ENCODE data around the gene RRAS2.
"Not testable (repeated sequence)": the region's sequence is repeated elsewhere in the genome, so short reads cannot be mapped to it uniquely, and the experiment has no call there.

RRAS2 gene

DNA sequence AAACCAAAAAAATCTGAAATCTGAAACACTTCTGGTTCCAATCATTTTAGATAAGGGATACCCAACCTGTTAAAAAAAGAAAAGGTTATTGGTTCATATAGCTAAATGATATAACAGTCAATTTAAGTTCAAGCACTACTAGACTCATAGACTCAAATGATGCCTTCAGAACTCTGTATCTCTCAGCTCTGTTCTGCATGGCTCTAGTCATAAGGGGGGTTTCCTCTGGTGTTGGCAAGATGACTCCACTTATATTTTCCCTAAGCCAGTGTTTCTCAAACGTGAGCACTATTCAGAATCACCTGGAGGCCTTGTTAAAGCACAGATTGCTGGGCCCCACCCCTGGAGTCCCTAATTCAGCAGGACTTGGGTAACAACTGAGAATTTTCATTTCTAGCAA lies 11.5 kb upstream of the RRAS2 start:
- DNase-seq: no peak

DNA sequence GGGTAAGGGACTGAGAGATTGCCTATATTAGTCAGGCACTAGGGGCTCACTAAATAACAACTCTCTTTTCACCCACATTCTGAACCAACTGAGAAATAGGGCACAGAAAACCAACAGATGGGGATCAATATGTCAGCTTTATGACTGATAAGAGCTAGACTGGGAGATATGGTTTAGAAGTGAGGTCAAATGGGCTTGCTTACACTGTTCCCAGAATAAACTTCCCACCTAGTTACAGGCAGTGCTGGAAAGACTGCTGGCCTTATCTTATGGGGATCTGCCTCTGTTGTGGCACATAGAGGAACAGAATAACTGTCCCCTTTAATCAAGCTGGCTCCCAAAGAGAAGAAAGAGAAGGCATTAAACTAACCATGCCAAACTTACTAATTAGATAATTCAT lies 10.6 kb upstream of the RRAS2 start:
- no peak for DNase-seq

DNA sequence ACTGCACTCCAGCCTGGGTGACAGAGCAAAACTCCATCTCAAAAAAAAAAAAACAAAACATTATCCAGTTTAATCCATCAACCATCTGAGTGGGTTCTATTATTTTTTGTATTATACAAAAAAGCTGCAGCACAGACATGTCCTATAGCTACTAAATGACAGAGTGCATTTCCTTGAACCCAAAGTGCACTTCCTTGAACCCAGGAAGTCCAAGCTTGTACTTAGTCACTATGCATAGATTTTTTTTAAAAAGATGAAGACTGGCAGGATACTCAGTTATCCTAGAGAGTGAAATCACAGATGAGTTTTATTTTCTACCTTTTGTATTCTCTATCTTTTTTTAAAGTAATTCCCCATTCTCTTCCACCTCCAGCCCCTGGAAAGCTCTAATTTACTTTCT lies 8.0 kb upstream of the RRAS2 start:
- DNase-seq: no peak

- no peak for DNase-seq
These were observed 5.3 kb upstream of the RRAS2 start for GRCh38 chr11:14364322-14364721.

- no peak for DNase-seq
These were observed 3.6 kb upstream of the RRAS2 start for GRCh38 chr11:14362611-14363010.

GRCh38 chr11:14361951-14362350 lies 3.0 kb upstream of the RRAS2 start:
- no peak for DNase-seq

DNA sequence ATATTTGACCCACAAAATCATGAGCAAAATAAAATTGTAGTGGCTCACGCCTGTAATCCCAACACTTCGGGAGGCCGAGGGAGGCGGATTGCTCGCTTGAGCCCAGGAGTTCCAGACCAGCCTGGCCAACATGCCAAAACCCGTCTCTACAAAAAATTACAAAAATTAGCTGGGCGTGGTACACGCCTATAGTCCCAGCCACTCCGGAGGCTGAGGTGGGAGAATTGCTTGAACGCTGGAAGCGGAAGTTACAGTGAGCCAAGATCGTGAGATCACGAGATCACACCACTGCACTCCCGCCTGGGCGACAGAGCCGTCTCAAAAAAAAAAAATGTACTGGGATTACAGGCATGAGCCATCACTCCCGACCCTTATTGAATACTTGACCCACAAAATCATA lies 2.0 kb upstream of the RRAS2 start:
- DNase-seq: no peak

DNA sequence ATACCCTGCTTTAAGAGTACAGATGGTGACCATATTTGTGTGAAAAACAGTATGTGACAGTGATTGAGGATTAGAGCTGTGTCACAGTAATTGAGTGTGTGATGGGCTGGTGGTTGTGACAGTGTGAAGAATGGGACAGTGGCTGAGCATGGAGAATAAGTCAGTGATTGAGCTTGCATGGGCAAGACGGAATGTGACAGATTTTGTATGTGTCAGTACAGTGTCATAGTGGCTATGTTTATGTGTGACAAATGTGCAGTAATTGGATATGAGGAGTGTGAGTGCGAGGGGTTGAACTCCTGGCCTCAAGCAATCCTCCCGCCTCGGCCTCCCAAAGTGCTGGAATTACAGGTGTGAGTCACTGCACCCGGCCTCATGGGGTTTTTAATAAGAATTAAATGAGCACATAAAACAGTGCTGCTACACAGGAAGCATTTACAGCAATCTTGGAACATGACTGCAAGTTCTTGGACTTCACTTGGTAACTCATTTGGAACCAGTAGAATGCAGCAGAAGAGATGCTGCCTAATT lies 583 bp upstream of the RRAS2 start:
- peak; percentile 39 for DNase-seq

- DNase-seq: peak; percentile 71
These were observed 878 bp downstream of the RRAS2 start for GRCh38 chr11:14357881-14358728.

GRCh38 chr11:14356342-14356741 lies 2.6 kb downstream of the RRAS2 start:
- no peak for DNase-seq

DNA sequence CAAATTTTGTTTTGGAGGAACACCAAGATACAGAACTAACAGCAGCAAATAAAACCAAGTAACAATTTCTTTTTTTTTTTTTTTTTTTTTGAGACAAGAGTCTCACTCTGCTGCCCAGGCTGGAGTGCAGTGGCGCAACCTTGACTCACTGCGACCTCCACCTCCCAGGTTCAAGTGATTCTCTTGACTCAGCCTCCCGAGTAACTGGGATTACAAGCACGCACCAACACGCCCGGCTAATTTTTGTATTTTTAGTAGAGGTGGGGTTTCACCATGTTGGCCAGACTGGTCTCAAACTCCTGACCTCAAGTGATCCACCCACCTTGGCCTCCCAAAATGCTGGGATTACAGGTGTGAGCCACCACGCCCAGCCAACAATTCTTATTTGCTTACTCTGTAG lies 4.4 kb downstream of the RRAS2 start:
- DNase-seq: not testable (repeated sequence)

DNA sequence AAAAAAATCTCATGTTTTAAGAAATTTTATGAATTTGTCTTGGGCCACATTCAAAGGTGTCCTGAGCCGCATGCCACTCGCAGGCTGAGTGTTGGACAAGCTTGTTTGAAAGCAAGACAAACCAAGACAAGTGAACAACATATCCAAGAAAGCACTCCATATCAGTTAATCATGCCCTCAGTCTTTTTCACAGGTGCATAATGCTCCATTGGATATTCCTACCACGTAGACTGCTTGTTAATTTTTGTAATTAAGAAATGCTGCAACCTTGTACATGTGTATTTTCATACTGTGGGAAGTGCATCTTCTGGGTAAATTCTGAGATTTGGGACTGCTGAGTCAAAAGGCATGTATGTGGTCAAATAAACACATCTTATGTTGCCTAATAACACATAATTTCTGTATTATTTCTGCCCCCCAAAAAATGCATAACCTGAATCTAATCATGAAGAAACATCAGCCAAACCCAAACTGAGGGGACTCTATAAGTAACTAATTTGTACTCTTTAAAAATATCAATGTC lies 8.2 kb downstream of the RRAS2 start:
- DNase-seq: no peak

DNA sequence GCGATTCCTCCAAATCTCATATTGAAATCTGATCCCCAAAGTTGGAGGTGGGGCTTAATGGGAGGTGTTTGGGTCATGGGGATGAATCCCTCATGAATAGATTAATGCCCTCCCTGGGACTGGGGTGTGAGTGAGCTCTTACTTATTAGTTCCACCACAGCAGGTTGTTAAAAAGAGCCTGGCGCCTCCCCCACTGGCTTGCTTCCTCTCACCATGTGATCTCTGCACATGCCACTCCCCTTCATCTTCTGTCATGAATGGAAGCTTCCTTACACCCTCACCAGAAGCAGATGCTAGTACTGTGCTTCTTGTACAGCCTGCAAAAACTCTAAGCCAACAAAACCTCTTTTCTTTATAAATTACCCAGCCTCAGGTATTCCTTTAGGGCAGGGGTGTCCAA lies 8.8 kb downstream of the RRAS2 start:
- no peak for DNase-seq

DNA sequence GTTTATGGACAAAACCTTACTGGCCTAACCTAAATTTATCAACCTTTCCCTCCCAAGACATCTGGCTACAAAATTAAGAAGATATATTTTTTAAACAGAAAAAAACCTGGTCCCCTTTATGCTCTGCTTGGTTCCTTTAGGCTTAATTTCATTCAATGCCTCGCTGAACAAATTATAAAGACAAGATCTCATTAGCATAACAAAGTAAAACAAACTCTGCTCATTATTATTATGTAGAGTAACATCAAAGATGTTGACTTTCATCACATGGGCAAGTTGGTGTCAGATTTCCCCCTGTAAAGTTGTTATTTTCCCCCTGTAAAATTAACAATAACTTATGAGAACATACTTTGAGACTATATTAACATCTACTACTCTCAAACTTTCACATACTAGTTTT lies 11.0 kb downstream of the RRAS2 start:
- DNase-seq: no peak

- DNase-seq: no peak
These were observed 11.5 kb downstream of the RRAS2 start for GRCh38 chr11:14347494-14347893.

DNA sequence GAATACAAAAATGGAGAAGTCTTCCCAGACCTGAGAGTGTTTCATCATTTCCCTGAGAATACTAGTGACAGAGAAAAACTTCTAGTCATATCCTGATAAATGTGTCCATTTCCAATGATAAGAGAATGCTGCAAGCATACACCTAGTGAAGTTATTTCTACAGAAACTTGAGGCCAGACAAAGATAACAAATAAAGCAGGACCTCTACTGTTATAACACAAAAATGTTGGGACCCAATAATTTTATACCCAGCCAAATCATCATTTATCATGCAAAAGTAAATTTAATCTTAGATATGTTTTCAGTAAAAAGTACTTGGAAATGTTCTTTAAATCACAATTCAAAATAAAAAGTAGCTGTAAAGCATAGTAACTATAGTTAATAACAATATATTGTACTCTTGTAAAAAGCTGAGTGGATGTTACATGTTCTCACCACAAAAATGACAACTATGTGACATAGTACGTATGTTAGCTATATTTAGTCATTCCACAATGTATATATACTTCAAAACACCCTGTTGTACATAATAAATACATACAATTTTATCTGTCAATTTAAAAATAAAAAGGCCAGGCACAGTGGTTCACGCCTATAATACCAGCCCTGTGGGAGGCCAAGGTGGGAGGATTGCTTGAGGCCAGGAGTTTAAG lies 12.6 kb downstream of the RRAS2 start:
- peak; percentile 45 for DNase-seq

- DNase-seq: no peak
These were observed 13.3 kb downstream of the RRAS2 start for GRCh38 chr11:14345668-14346067.

DNA sequence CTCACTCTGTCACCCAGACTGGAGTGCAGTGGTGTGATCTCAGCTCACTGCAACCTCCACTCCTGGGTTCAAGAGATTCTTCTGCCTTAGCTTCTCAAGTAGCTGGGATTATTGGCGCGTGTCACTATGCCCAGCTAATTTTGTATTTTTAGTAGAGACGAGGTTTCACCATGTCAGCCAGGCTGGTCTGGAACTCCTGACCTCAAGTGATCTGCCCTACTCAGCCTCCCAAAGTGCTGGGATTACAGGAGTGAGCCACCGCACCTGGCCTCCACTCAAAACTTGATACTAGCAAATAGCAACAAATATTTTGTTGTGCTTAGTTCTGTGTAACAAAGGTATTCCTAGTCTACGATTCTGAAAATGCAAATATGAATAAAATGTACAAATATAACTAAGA lies 14.0 kb downstream of the RRAS2 start:
- DNase-seq: not testable (repeated sequence)

- peak; percentile 46 for DNase-seq
These were observed 16.1 kb downstream of the RRAS2 start for GRCh38 chr11:14342906-14343305.

DNA sequence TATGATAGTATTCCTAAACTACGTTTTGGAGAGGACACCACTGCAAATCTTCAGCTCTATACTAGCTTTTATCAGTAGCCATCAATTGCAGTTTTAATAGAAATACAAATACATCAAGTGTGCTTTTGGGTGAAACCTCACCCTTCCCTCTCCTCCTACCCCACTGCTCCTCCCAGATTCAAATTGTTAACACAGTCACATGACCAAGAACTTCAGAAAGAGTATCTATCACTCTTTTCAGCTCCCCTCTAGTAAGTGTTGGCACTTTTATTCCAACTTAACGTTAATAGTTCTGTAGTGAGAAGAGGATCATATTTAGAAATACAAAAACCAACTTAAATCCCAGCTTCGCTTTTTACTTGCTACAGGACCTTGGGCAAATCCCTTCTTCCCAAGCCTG lies 17.0 kb downstream of the RRAS2 start:
- no peak for DNase-seq

DNA sequence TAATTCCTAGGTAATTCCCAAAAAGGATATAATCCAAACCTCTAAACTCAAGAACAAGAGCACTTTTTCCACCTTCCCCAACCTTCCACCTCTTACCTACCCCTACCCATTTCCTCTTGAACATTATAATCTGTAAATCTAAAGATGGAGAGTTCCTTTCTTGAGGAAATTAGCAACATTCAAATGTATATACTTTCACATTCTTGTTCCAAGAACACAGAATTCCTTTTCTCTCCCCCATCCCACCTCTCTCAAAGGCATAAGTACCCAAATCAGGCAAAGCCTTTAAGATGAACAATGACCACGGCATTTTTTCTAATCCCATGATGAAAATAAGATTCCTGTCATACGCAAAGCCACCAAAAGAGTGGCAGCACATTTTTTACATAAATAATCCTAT lies 18.3 kb downstream of the RRAS2 start:
- DNase-seq: peak; percentile 24

DNA sequence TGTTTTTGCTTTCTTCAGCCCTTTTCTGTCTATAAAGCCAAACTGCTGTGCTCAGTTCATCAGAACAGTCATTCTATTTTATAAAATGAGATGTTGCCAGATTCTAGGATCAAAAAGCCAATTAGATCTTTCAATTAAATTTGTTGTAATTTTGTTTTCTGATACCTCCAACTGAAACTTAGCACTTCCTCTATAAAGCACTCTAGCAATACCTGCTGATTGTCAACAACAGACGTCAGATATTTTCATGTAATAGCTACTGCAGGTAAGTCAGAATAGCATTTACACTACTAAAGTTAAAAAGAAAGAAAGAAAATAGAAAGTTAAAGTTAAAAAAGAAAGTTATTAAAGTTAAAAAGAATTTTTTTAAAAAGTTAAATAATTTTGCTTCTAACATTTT lies 19.6 kb downstream of the RRAS2 start:
- no peak for DNase-seq

GRCh38 chr11:14336507-14337503 lies 22.2 kb downstream of the RRAS2 start:
- DNase-seq: peak; percentile 93
